Smooth muscle cell (in vitro differentiated cells): Measurements from ENCODE around the gene CD68. TPM values are rescaled to one million over a fixed set of nuclear protein-coding genes. Genes with fewer than 3 reads are reported as not detected.

Experiments used
- DNase-seq: peaks from one replicate; lab custom pipeline; 2025; ENCODE audit not compliant: unreplicated experiment; lab: John Stamatoyannopoulos, UW
- H2AFZ ChIP-seq: fragments of 200-600 bp; sonication (generic); 2 replicates; pipeline ENCODE4 v1.6.0; 2016; ENCODE audit warnings: antibody characterized with exemption, low read depth, mild to moderate bottlenecking
- H3F3A ChIP-seq: fragments of 200-600 bp; sonication (generic); 2 replicates; pipeline ENCODE4 v1.6.0; 2017; ENCODE audit warnings: antibody characterized with exemption, low read depth
- H3K27ac ChIP-seq: fragments of 200-600 bp; sonication (generic); 2 replicates; pipeline ENCODE4 v1.5.1; 2016; ENCODE audit warnings: low read depth, mild to moderate bottlenecking
- H3K27me3 ChIP-seq: fragments of 200-600 bp; sonication (generic); 2 replicates; pipeline ENCODE4 v1.6.1; 2016; ENCODE audit warnings: low read depth, mild to moderate bottlenecking
- H3K36me3 ChIP-seq: fragments of 200-600 bp; sonication (generic); 2 replicates; pipeline ENCODE4 v1.5.1; 2016; ENCODE audit warnings: low read depth
- H3K4me1 ChIP-seq: fragments of 200-600 bp; sonication (generic); 2 replicates; pipeline ENCODE4 v1.5.1; 2016; ENCODE audit warnings: low read depth
- H3K4me2 ChIP-seq: fragments of 200-600 bp; sonication (generic); 2 replicates; pipeline ENCODE4 v1.6.0; 2016; ENCODE audit warnings: mild to moderate bottlenecking
- H3K4me3 ChIP-seq: fragments of 200-600 bp; sonication (generic); 2 replicates; pipeline ENCODE4 v1.5.1; 2016; ENCODE audit warnings: mild to moderate bottlenecking
- H3K79me2 ChIP-seq: fragments of 200-600 bp; sonication (generic); 2 replicates; pipeline ENCODE4 v1.6.0; 2016; ENCODE audit warnings: low read depth, mild to moderate bottlenecking
- H3K9ac ChIP-seq: fragments of 200-600 bp; sonication (generic); 2 replicates; pipeline ENCODE4 v1.6.0; 2016; ENCODE audit warnings: low read depth
- H3K9me3 ChIP-seq: fragments of 200-600 bp; sonication (generic); replicated peaks from 2 replicates; pipeline ENCODE4 v1.5.1; 2016; ENCODE audit warnings: low read depth
- H4K20me1 ChIP-seq: fragments of 200-600 bp; sonication (generic); 2 replicates; pipeline ENCODE4 v1.6.0; 2016; ENCODE audit warnings: low read depth
- WGBS: methylation state at CpG from one replicate; pipeline ENCODE4 v1.1.7; 2016; ENCODE audit warnings: low lambda C conversion rate; 5-methylcytosine and 5-hydroxymethylcytosine counted together
- polyA plus RNA-seq: library from polyadenylated mRNA; unstranded; fragments of >200 nt; fragmentation: Nextera tagmentation; extraction: Ambion mirVana; gene quantifications from 2 replicates; pipeline ENCODE4 v1.2.1, GENCODE V29; 2016
- total RNA-seq: library from RNA; depleted of rRNA; stranded (reverse); fragments of >200 nt; gene quantifications from 2 replicates; pipeline ENCODE4 v1.2.3, GENCODE V29; 2014
- TF ChIP-seq, protein P1 (sequence below): fragments of 200-600 bp; sonication (generic); IDR thresholded peaks from 2 replicates; pipeline ENCODE4 v1.5.1; 2017; ENCODE audit warnings: borderline replicate concordance, mild to moderate bottlenecking, antibody characterized with exemption; ENCODE audit not compliant: insufficient read depth, poor library complexity, severe bottlenecking

The CD68 gene
- total and polyA plus RNA-seq, 2 experiments from 2014 or later = 22.7 to 27.5 TPM

DNA sequence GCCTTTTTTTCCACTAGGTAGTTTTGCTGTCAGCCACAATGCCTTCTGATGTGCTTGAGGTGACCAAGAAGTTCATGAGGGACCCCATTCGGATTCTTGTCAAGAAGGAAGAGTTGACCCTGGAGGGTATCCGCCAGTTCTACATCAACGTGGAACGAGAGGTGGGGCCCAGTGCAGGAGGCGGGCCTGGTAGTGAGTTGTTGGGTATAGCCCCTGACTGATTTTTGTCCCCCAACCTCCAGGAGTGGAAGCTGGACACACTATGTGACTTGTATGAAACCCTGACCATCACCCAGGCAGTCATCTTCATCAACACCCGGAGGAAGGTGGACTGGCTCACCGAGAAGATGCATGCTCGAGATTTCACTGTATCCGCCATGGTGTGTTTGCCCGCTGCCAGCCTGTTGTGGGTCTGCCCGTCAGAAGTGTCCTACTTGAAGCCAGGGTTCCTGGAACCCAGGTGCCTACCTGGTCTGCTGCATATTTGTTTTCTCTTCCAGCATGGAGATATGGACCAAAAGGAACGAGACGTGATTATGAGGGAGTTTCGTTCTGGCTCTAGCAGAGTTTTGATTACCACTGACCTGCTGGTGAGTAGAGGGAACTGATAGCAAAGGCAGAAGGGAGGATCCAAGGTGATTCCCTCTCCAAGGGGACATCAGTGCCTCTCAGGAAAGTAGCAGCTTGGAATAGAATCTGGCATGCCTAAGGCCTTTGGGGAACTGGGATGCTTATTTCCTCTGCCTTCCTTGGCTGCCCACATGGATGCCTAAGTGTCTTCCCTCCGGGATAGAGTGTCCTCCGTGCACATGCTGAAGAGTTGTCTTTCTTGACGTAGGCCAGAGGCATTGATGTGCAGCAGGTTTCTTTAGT lies 1.9 kb upstream of the CD68 start:
- Histone ChIP-seq H3K27ac (peak overlapping the region; percentile 88), H3K4me2 (no peak overlapping the region), H3K9ac (no peak overlapping the region), H3K9me3 (no peaks in the 10 kb centered on the region), H3K27me3 (no peaks in the 10 kb centered on the region), H3K79me2 (peaks cover 57% of the 10 kb centered on the region), H2AFZ (no peak overlapping the region), H4K20me1 (peaks cover 65% of the 10 kb centered on the region), H3F3A (peaks cover 65% of the 10 kb centered on the region), H3K36me3 (peaks cover 9% of the 10 kb centered on the region), H3K4me1 (peaks cover 20% of the 10 kb centered on the region), H3K4me3 (no peak overlapping the region)
- WGBS = 94% methylated on average over 17 of the region's 17 CpGs
- no peak for DNase-seq
- TF ChIP-seq, protein P1, sequence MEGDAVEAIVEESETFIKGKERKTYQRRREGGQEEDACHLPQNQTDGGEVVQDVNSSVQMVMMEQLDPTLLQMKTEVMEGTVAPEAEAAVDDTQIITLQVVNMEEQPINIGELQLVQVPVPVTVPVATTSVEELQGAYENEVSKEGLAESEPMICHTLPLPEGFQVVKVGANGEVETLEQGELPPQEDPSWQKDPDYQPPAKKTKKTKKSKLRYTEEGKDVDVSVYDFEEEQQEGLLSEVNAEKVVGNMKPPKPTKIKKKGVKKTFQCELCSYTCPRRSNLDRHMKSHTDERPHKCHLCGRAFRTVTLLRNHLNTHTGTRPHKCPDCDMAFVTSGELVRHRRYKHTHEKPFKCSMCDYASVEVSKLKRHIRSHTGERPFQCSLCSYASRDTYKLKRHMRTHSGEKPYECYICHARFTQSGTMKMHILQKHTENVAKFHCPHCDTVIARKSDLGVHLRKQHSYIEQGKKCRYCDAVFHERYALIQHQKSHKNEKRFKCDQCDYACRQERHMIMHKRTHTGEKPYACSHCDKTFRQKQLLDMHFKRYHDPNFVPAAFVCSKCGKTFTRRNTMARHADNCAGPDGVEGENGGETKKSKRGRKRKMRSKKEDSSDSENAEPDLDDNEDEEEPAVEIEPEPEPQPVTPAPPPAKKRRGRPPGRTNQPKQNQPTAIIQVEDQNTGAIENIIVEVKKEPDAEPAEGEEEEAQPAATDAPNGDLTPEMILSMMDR = no peak

DNA sequence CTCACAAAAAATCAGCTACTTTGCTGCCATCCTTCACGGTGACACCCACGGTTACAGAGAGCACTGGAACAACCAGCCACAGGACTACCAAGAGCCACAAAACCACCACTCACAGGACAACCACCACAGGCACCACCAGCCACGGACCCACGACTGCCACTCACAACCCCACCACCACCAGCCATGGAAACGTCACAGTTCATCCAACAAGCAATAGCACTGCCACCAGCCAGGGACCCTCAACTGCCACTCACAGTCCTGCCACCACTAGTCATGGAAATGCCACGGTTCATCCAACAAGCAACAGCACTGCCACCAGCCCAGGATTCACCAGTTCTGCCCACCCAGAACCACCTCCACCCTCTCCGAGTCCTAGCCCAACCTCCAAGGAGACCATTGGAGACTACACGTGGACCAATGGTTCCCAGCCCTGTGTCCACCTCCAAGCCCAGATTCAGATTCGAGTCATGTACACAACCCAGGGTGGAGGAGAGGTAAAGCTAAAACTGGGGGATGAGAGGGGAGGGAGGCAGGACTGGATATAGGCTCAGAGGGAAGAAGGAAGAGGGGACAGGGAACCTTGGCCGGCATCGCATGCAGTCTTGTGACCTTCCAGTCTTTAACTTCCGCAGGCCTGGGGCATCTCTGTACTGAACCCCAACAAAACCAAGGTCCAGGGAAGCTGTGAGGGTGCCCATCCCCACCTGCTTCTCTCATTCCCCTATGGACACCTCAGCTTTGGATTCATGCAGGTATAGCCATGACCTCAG lies 581 bp downstream of the CD68 start:
- Histone ChIP-seq H3K9me3 (no peaks in the 10 kb centered on the region), H3K79me2 (peaks cover 49% of the 10 kb centered on the region), H4K20me1 (peaks cover 41% of the 10 kb centered on the region), H3K4me2 (peak overlapping the region; percentile 23), H3K27ac (peak overlapping the region; percentile 88), H3K4me1 (peaks cover 30% of the 10 kb centered on the region), H3F3A (peaks cover 59% of the 10 kb centered on the region), H3K27me3 (no peaks in the 10 kb centered on the region), H2AFZ (no peak overlapping the region), H3K4me3 (no peak overlapping the region), H3K9ac (no peak overlapping the region), H3K36me3 (peaks cover 9% of the 10 kb centered on the region)
- TF ChIP-seq, protein P1 = no peak
- no peak for DNase-seq
- WGBS = 92% methylated on average over 10 of the region's 12 CpGs

DNA sequence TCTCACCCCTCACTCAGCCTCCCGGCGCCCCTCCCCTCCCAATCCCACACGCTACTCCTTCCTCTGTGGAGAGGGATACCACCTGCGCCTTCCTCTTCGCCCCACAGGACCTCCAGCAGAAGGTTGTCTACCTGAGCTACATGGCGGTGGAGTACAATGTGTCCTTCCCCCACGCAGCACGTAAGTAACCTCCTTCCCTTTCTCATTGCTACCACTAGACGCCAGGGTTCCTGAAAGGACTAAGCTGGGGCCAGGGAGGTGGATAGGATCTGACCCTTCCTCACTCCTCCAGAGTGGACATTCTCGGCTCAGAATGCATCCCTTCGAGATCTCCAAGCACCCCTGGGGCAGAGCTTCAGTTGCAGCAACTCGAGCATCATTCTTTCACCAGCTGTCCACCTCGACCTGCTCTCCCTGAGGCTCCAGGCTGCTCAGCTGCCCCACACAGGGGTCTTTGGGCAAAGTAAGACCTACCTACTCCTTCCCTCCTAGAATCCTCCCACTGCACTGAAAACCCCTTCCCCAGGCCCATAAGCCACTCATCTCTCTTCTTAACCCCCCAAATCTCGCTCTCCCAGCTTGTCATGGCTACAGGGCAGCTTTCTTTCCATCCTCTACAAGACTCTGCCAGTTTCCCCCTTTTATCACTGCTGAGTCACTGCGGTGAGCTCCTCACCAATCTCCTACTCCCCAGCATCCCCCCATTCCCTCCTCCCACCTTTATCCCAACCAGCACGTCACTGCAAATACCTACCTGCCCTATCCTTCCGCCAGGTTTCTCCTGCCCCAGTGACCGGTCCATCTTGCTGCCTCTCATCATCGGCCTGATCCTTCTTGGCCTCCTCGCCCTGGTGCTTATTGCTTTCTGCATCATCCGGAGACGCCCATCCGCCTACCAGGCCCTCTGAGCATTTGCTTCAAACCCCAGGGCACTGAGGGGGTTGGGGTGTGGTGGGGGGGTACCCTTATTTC lies 1.5 kb downstream of the CD68 start:
- H3K4me2 ChIP-seq = no peak overlapping the region
- H3K4me3 ChIP-seq = no peak overlapping the region
- H3K4me1 ChIP-seq = peaks cover 24% of the 10 kb centered on the region
- TF ChIP-seq, protein P1 = no peak
- H3K36me3 ChIP-seq = peaks cover 9% of the 10 kb centered on the region
- H3F3A ChIP-seq = peaks cover 51% of the 10 kb centered on the region
- H2AFZ ChIP-seq = no peak overlapping the region
- no peak overlapping the region for H3K9ac ChIP-seq
- WGBS = 92% methylated on average over 23 of the region's 23 CpGs
- H3K27me3 ChIP-seq = no peaks in the 10 kb centered on the region
- DNase-seq = no peak
- H3K9me3 ChIP-seq = no peaks in the 10 kb centered on the region
- peaks cover 33% of the 10 kb centered on the region for H4K20me1 ChIP-seq
- peaks cover 47% of the 10 kb centered on the region for H3K79me2 ChIP-seq
- peak overlapping the region; percentile 88 for H3K27ac ChIP-seq
